HG03439 (cell line): ENCODE results near the gene GOSR1.
"Not testable (repeated sequence)": the region's sequence is repeated elsewhere in the genome, so short reads cannot be mapped to it uniquely, and the experiment has no call there.

ENCODE experiments used
- ATAC-seq: cut with Tn5 transposase; IDR thresholded peaks from one replicate; pipeline ENCODE4 v1.9.1; 2021; ENCODE audit warnings: mild to moderate bottlenecking, moderate library complexity; ENCODE audit not compliant: unreplicated experiment

The GOSR1 gene

GRCh38 chr17:30477083-30477773, at the start of gene GOSR1:
GOSR1 (plus strand) TSS chr17:30477408; CDS start chr17:30477434, 26 bp downstream.
- peak; percentile 97 for ATAC-seq

GRCh38 chr17:30427611-30428010, 49.6 kb upstream of the GOSR1 start:
- no peak for ATAC-seq

- ATAC-seq: no peak
These were observed 48.1 kb upstream of the GOSR1 start for GRCh38 chr17:30429155-30429554.

- ATAC-seq: no peak
These were observed 43.7 kb upstream of the GOSR1 start for GRCh38 chr17:30433514-30433913.

- no peak for ATAC-seq
These were observed 40.5 kb upstream of the GOSR1 start for GRCh38 chr17:30436729-30437128.

- no peak for ATAC-seq
These were observed 33.5 kb upstream of the GOSR1 start for GRCh38 chr17:30443721-30444120.

- not testable (repeated sequence) for ATAC-seq
These were observed 30.6 kb upstream of the GOSR1 start for GRCh38 chr17:30446640-30447039.

- no peak for ATAC-seq
These were observed 27.7 kb upstream of the GOSR1 start for GRCh38 chr17:30449480-30449879.

- no peak for ATAC-seq
These were observed 26.8 kb upstream of the GOSR1 start for GRCh38 chr17:30450125-30451027.

GRCh38 chr17:30454635-30455034, 22.6 kb upstream of the GOSR1 start:
- no peak for ATAC-seq

- ATAC-seq: no peak
These were observed 18.8 kb upstream of the GOSR1 start for GRCh38 chr17:30458371-30458770.

GRCh38 chr17:30458797-30459413, 18.3 kb upstream of the GOSR1 start:
- ATAC-seq: not testable (repeated sequence)

- ATAC-seq: no peak
These were observed 8.7 kb upstream of the GOSR1 start for GRCh38 chr17:30468465-30468864.

GRCh38 chr17:30472238-30472890, 4.8 kb upstream of the GOSR1 start:
- no peak for ATAC-seq

GRCh38 chr17:30475206-30475605, 2.0 kb upstream of the GOSR1 start:
- no peak for ATAC-seq

GRCh38 chr17:30476726-30477082, 504 bp upstream of the GOSR1 start:
- ATAC-seq: peak; percentile 15

GRCh38 chr17:30477774-30478115, 537 bp downstream of the GOSR1 start:
- ATAC-seq: peak; percentile 8

- no peak for ATAC-seq
These were observed 5.3 kb downstream of the GOSR1 start for GRCh38 chr17:30482555-30482954.

- ATAC-seq: no peak
These were observed 6.0 kb downstream of the GOSR1 start for GRCh38 chr17:30483159-30483558.

- ATAC-seq: no peak
These were observed 16.6 kb downstream of the GOSR1 start for GRCh38 chr17:30493780-30494179.

- ATAC-seq: no peak
These were observed 18.4 kb downstream of the GOSR1 start for GRCh38 chr17:30495586-30495985.
